CD4-positive, alpha-beta T cell (primary cell): Measurements from ENCODE around the gene CELF4. TPM values are rescaled to one million over a fixed set of nuclear protein-coding genes. Genes with fewer than 3 reads are reported as not detected.

Experiments used
- ATAC-seq: fragments of 200-7000 bp; cut with Tn5 transposase; one replicate; pipeline ENCODE4 v1.10.0; 2022; ENCODE audit warnings: mild to moderate bottlenecking; ENCODE audit not compliant: poor library complexity
- CTCF ChIA-PET: fragments of 350-600 bp; sonication (Branson Sonifier 250); formaldehyde crosslinking; loops from one replicate; lab custom pipeline; 2021; ENCODE audit warnings: antibody characterized with exemption, inconsistent platforms; lab: Charles Lee
- POLR2A ChIA-PET: fragments of 350-600 bp; sonication (Branson Sonifier 250); formaldehyde crosslinking; loops from one replicate; lab custom pipeline; 2021; ENCODE audit warnings: antibody characterized with exemption, inconsistent platforms; lab: Charles Lee
- DNase-seq, 14 experiments: peaks; one replicate each; pipeline ENCODE4 v3.0.0-alpha.2; 2013 to 2020; ENCODE audit warnings: mixed read lengths in 2 of 14
- H3K27ac ChIP-seq, 2 donors: one replicate each; pipeline versions ENCODE4 v1.5.1 to v1.7.0; 2013; ENCODE audit warnings: low read length in 2 of 2, low read depth in 1 of 2, mild to moderate bottlenecking in 1 of 2
- H3K27me3 ChIP-seq, 2 experiments: 1 replicate in 1 of 2; 2 replicates in 1 of 2; pipeline versions ENCODE4 v1.6.1 to v1.7.0; 2013; ENCODE audit warnings: low read length in 2 of 2, control low read depth in 1 of 2, mild to moderate bottlenecking in 1 of 2, moderate library complexity in 1 of 2; ENCODE audit not compliant: insufficient read depth in 2 of 2, control insufficient read depth in 1 of 2
- H3K36me3 ChIP-seq: one replicate; pipeline ENCODE4 v1.6.1; 2013; ENCODE audit warnings: low read length, control low read depth; ENCODE audit not compliant: insufficient read depth
- H3K4me1 ChIP-seq: one replicate; pipeline ENCODE4 v1.6.1; 2013; ENCODE audit warnings: low read length, control low read depth; ENCODE audit not compliant: insufficient read depth
- H3K4me3 ChIP-seq: one replicate; pipeline ENCODE4 v1.5.1; 2013; ENCODE audit warnings: mild to moderate bottlenecking, low read length, moderate library complexity
- H3K9me3 ChIP-seq, 2 experiments: 1 replicate in 1 of 2; 2 replicates in 1 of 2; pipeline versions ENCODE4 v1.6.1 to v1.7.0; 2013; ENCODE audit warnings: low read length in 2 of 2, mild to moderate bottlenecking in 2 of 2, control low read depth in 1 of 2, moderate library complexity in 1 of 2; ENCODE audit not compliant: control insufficient read depth in 1 of 2, insufficient read depth in 1 of 2
- H3K27ac Mint-ChIP-seq: one replicate; pipeline ENCODE4 v1.8.0; 2020; ENCODE audit warnings: mixed read lengths
- H3K27me3 Mint-ChIP-seq: one replicate; pipeline ENCODE4 v1.8.0; 2021; ENCODE audit warnings: mixed read lengths
- H3K36me3 Mint-ChIP-seq: one replicate; pipeline ENCODE4 v1.8.0; 2021; ENCODE audit warnings: low read depth, mixed read lengths
- H3K4me1 Mint-ChIP-seq: one replicate; pipeline ENCODE4 v1.8.0; 2021; ENCODE audit warnings: low read depth, mixed read lengths
- H3K4me3 Mint-ChIP-seq: one replicate; pipeline ENCODE4 v1.8.0; 2020; ENCODE audit warnings: mild to moderate bottlenecking, mixed read lengths
- H3K9me3 Mint-ChIP-seq: one replicate; pipeline ENCODE4 v1.8.0; 2020; ENCODE audit warnings: mixed read lengths
- intact Hi-C, 2 experiments: fragments of 100-400 bp; cut with DNase I in 1 of 2; cut with micrococcal nuclease in 1 of 2; formaldehyde crosslinking; loops; one replicate each; pipeline versions ENCODE4 v1.15.1 to v1.9.0; 2023 to 2025; cut with DNase I, micrococcal nuclease
- total RNA-seq, 174 experiments: library from RNA in 2 of 174; stranded (reverse) in 2 of 174; gene quantifications; one replicate each; pipeline ENCODE4 v1.2.3 and lab custom pipeline; 2021 to 2026
- TF ChIP-seq, protein P1 (sequence below): fragments of 200-600 bp; IDR thresholded peaks from one replicate; pipeline ENCODE4 v1.8.0; 2022; ENCODE audit warnings: antibody characterized with exemption, mild to moderate bottlenecking

Gene CELF4
- total RNA-seq, 2 experiments from 2014 or later: not detected

DNA sequence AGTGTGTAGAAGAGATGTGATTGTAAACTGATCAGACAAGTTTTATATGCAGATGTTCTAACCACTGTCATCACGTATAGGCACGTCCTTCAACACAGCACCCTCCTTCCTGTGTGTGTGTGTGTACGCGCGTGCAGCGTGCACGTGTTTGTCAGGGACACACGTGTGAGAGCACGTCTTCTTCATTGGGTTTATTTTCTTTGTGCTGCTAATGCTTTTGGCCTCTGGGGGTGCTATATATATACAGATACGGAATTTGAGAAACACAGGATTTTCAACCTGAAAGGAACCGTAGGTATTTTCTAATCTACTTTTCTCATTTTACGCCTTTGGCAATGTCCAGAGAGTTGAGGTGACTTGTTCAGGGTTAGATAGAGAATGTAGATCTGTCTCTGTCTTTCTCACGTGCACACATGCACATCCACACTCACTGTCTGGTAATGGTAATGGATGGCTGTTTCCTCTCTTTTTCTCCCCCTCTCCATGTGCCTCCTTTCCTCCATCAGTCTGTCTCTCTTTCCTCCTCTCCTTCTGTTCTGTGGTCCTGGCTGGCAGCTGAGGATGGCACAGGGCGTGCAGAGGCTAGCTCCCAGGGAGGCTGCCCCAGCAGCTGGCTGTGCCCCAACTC, 13.4 kb upstream of the CELF4 start:
- intact Hi-C loops: no loop called here
- no peak overlapping the region for H3K27ac ChIP-seq
- CTCF ChIA-PET: no interaction called here
- peaks cover 0 to 4% of the 10 kb centered on the region in 2 experiments for H3K9me3 ChIP-seq
- no peaks in the 10 kb centered on the region for H3K4me1 Mint-ChIP-seq
- no peaks in the 10 kb centered on the region for H3K4me1 ChIP-seq
- no peaks in the 10 kb centered on the region for H3K36me3 ChIP-seq
- H3K27me3 Mint-ChIP-seq: peaks cover 33% of the 10 kb centered on the region
- no peak overlapping the region for H3K4me3 ChIP-seq
- POLR2A ChIA-PET: interaction anchor here (0.6 kb wide), 1 partner anchor 18 kb away, joined by 3 read pairs; no protein-coding TSS in a partner anchor
- ATAC-seq: no peak
- DNase-seq: no peak
- H3K27ac Mint-ChIP-seq: no peak overlapping the region
- H3K27me3 ChIP-seq: no peaks in the 10 kb centered on the region
- no peak overlapping the region for H3K4me3 Mint-ChIP-seq
- TF ChIP-seq, protein P1, sequence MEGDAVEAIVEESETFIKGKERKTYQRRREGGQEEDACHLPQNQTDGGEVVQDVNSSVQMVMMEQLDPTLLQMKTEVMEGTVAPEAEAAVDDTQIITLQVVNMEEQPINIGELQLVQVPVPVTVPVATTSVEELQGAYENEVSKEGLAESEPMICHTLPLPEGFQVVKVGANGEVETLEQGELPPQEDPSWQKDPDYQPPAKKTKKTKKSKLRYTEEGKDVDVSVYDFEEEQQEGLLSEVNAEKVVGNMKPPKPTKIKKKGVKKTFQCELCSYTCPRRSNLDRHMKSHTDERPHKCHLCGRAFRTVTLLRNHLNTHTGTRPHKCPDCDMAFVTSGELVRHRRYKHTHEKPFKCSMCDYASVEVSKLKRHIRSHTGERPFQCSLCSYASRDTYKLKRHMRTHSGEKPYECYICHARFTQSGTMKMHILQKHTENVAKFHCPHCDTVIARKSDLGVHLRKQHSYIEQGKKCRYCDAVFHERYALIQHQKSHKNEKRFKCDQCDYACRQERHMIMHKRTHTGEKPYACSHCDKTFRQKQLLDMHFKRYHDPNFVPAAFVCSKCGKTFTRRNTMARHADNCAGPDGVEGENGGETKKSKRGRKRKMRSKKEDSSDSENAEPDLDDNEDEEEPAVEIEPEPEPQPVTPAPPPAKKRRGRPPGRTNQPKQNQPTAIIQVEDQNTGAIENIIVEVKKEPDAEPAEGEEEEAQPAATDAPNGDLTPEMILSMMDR: no peak
- no peaks in the 10 kb centered on the region for H3K36me3 Mint-ChIP-seq
- peaks cover 3% of the 10 kb centered on the region for H3K9me3 Mint-ChIP-seq

DNA sequence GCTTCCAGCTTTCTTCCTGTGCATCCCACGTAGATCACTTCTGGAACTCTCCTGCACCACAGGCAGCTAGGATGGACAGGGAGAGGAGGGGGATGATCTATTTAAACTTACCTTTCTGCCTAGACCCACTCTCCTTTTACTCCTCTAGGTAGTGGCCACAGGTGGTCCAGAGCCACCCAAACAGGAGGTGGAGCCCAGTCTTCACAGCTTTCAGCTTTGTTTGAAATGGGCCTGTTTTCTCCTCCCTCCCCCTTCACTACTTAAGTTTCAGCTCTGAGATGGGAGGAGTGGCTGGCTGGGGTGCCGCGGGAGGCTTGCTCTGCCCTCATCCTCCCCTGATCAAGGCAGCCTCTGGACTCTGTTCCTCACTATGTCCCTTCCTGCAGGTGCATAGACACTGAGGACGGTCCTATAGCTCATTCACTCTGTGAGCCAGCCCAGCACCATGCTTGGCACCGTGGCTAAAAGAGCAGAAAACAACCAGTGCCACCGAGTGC, 12.6 kb upstream of the CELF4 start:
- H3K36me3 ChIP-seq: no peaks in the 10 kb centered on the region
- peaks cover 27% of the 10 kb centered on the region for H3K27me3 Mint-ChIP-seq
- intact Hi-C loops: no loop called here
- peaks cover 0 to 4% of the 10 kb centered on the region in 2 experiments for H3K9me3 ChIP-seq
- H3K27me3 ChIP-seq: no peaks in the 10 kb centered on the region
- CTCF ChIA-PET: no interaction called here
- H3K4me1 ChIP-seq: no peaks in the 10 kb centered on the region
- peaks cover 3% of the 10 kb centered on the region for H3K9me3 Mint-ChIP-seq
- no peak for ATAC-seq
- no peak overlapping the region for H3K27ac Mint-ChIP-seq
- POLR2A ChIA-PET: no interaction called here
- H3K4me1 Mint-ChIP-seq: no peaks in the 10 kb centered on the region
- TF ChIP-seq, protein P1: no peak
- no peak overlapping the region for H3K4me3 Mint-ChIP-seq
- H3K27ac ChIP-seq: no peak overlapping the region
- H3K36me3 Mint-ChIP-seq: no peaks in the 10 kb centered on the region
- no peak overlapping the region for H3K4me3 ChIP-seq
- DNase-seq: no peak

DNA sequence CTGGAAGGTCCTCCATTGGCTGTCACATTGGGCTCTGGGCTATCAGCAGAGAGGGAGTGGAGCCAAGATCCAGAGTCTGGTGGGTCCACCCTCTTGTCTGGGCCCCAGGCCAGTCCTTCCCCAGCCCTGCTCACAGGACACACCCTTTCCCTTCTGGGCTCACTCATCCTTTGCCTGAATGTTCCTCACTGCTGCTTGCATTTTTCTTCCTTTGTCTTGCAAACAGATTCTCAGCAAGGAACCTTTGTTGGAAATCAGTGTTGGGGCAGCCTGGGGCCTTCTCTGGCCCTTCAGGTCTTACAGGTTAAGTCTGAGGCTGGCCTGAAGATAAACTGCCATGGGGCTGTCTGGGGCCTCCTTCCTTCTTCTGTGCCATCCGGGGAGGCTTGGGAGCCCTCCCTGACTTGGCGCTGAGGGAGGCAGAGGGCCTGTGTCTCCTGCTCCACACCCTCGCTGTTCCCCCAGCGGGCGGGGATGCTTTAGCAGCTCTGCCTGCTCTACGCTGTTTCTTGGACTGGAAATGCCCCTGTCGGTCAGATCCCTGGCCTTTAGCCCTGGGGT, 11.5 kb upstream of the CELF4 start:
- ChIA-PET POLR2A (no interaction called here), CTCF (no interaction called here)
- no peak overlapping the region for H3K4me3 ChIP-seq
- Mint-ChIP-seq H3K4me1 (no peaks in the 10 kb centered on the region), H3K4me3 (no peak overlapping the region), H3K9me3 (peaks cover 3% of the 10 kb centered on the region), H3K36me3 (no peaks in the 10 kb centered on the region), H3K27me3 (peaks cover 34% of the 10 kb centered on the region), H3K27ac (no peak overlapping the region)
- DNase-seq: no peak
- intact Hi-C loops: no loop called here
- H3K9me3 ChIP-seq: peaks cover 0 to 8% of the 10 kb centered on the region in 2 experiments
- no peaks in the 10 kb centered on the region for H3K36me3 ChIP-seq
- TF ChIP-seq, protein P1: no peak
- no peaks in the 10 kb centered on the region for H3K4me1 ChIP-seq
- no peak overlapping the region for H3K27ac ChIP-seq
- ATAC-seq: no peak
- H3K27me3 ChIP-seq: no peaks in the 10 kb centered on the region
